CD4-positive, alpha-beta T cell treated with Interferon alpha-2 for 1 hour (primary cell): ENCODE results near the gene VOPP1.
A peak's percentile ranks its signal among the peaks of the same experiment; 100 is the strongest.

ENCODE experiments used
- DNase-seq, 2 donors: peaks; one replicate each; pipeline ENCODE4 v3.0.0-alpha.2; 2020 to 2022

VOPP1 gene

GRCh38 chr7:55458351-55458750 lies 114.0 kb downstream of the VOPP1 start:
- DNase-seq: no peak

- DNase-seq: no peak
Observed at GRCh38 chr7:55457801-55458200, 114.5 kb downstream of the VOPP1 start.

- no peak for DNase-seq
Observed at GRCh38 chr7:55452971-55453370, 119.3 kb downstream of the VOPP1 start.

- no peak for DNase-seq
Observed at GRCh38 chr7:55449992-55450535, 122.2 kb downstream of the VOPP1 start.

DNA sequence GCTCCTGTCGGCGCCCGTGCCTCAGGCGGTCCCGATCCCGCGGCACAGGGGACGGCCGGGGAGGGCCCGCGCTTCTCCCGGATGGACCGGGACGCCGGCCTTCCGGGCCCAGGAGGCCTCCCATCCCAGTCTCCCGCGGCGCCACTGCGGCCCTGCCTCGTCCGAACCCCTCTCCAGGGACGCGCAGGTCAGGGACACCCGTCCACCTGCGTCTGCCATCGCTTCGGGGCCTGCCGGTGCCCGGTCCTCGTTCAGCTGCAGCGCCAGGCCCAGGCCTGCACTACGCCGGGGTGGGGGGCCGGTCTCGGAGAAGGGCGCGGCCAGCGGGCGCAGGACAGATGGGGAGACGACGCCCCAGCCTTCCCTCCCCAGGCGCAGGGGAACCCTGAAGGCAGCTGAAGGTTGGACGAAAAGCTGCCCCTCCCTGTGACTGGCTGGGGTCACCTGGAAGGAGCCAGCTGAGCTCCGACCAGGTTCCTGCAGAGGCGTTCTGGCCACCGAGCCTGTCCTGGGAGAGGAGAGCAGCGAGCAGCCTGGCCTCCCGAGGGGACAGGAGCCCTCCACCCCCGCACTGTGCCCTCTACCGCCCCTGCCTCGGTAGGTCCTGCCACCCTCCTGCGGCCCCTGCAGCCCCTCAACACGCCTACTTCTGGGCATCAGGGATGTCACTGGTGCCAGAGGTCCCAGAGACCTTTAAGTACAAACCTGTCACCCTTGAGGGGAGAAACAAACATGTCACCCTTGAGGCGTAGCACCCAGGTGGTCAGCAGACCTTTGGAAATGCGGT lies 122.9 kb downstream of the VOPP1 start:
- no peak for DNase-seq

GRCh38 chr7:55448526-55448925 lies 123.8 kb downstream of the VOPP1 start:
- no peak for DNase-seq

GRCh38 chr7:55444786-55445185 lies 127.5 kb downstream of the VOPP1 start:
- no peak for DNase-seq

DNA sequence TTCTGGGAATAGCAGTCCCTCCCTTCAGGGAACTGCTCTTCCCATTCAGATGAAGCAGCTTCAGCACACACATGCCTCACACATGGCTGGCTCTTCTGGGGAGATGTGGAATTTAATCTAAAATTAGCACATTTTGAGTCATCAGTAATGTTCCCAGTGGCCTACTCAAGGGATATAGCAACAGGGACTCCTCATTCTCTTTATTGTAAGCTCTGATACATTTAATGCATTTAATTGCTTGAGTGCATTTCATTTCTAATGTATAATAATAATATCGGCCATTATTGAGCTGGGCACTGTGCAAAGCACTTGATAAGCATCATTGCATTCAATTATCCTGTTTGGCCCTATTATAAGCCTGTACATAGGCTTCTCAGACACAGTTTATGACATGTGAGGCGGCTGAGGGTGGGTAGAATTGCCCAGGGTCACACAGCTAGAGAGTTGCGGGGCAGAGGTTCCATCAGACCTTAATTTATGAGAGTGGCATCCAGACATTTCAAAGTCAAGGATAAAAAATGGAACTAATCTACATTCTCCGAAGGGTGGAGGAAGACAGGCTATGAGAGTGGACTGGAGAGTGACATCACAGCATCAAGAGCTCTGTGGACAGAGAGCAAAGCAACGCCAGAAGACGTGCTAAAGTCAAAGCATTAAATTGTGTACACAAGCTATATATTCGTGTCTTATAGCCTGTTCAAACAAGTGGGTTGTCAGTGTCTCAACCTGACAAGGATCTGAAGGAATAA lies 130.4 kb downstream of the VOPP1 start:
- no peak for DNase-seq

GRCh38 chr7:55441002-55441401 lies 131.3 kb downstream of the VOPP1 start:
- DNase-seq: no peak

DNA sequence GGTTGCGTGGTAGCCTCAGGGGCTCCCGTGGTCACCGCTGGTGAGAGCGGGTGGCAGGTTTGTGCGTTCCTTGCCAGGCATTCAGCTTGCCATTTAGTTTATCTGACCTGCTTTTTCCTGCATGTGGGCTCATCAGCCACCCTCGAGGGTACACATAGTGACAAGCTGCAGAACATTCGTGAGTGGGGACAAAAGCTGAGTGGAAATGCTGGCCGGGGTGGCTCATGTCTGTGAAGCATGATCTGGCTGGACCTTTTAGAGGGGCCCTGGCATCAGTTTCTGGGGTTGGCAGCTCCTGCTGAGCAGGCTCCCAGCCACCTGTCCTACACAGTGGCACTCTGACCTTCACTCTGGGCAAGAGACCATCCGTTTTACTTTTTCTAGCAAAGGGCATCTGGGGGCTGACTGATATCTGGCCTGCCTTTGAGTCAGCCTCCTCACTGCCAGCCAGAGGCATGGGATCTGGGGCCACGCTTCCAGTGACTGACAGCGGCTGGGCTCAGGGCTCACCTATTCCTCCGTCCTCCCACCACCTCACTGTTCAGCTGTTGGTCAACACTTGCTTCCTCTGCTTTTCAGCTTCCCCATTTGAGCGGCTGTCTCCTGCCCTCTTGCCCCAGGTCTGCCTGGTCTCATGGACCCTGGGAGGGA lies 132.1 kb downstream of the VOPP1 start:
- no peak for DNase-seq

DNA sequence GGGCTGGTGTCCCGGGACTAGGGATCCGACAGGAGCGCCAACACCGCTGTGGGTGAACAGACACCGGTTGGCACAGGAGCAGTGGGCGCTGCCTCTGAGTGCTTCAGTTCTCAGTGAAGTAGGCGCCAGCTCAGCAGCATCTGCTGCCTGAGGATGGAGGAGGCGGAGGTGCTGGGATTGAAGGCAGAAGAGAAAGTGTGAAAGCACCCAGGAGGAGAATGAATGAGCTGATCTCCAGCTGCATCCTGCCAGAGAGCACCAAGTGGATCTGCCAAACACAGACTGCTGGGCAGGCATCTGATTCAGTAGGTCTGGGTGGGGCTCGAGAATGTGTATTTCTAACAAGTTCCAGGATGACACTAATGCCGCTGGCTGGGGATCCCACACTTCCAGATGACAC lies 132.7 kb downstream of the VOPP1 start:
- DNase-seq: no peak

GRCh38 chr7:55438757-55439525 lies 133.4 kb downstream of the VOPP1 start:
- no peak for DNase-seq

- DNase-seq: no peak
Observed at GRCh38 chr7:55438085-55438756, 134.1 kb downstream of the VOPP1 start.

DNA sequence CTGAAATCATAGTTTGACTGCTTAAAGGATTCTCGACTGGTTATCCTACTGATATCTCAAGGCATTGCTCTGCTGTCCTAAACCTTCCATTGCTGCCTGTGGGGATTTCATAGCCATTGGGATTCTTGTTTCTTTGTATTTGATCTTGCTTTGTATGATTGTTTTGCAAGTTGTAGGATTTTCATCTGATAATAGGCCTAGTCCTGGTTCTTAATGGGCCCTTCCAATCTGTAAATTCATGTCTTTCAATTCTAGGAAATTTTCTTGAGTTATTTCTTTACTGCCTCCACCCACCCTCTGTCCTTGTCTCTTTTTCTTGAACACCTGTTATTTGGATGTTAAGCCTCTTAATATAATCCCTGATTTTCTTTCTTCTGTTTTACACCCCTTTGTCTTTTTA lies 134.9 kb downstream of the VOPP1 start:
- no peak for DNase-seq

GRCh38 chr7:55436457-55436856 lies 135.8 kb downstream of the VOPP1 start:
- DNase-seq: no peak

DNA sequence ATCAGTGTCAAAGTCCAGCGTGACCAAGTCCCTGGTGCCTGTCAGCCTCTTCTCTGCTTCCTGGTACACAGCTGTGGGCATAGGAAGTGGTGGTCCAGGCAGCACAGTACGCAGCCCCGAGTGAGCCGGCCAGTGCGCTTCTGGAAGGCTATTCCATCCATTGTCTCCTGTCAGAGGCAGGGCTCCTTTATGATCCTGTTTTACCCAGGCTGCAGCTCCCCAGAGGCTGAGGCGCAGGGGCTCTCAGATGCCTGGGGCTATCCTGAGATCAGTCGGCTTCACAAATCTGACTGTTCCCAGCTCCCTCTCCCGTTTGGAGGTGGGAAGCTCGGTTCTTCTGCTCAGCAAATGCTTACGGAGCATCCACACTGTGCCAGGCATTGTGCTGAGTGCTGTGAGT lies 136.8 kb downstream of the VOPP1 start:
- DNase-seq: no peak

DNA sequence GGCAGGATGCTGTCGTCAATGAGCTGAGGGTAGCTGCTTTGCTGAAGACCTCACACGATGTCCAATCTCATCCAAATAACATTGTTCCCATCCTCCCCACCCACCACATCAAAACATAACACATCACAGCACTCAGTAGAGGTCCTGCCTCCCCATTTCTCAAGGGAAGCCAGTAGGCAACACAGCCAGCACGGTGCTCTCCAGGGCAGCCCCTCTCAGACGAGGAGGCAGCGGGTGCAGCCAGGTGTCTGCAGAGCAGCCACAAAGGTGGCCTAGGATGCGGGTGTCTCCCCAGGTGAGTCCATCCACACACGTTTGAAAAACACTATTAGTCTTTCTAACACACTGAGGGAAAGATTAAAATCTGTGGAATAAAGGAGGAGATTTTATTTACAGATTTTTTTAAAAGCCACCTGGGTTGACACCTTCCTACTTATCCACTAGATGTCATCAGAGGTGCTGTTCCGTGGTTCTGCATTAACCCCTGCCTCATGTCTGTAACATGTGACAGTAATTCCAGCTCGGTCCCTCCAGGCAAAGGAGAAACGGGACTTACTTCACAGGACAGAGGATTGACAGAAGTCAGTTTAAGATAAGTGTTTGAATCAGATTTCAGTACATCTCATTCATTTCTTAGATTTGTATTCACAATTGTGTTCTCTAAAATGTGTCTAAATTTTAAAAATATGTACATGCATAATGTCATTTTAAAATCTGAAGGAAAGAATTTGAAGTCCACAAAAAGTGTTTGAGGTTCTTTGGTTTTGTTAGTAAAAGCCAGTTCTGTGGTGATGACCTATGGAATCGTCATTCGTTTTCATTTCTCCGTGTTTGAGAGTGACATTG lies 139.1 kb downstream of the VOPP1 start:
- DNase-seq: peak in 1 of 2 donors; percentile 46

GRCh38 chr7:55432506-55432905 lies 139.8 kb downstream of the VOPP1 start:
- DNase-seq: no peak

- DNase-seq: no peak
Observed at GRCh38 chr7:55431898-55432297, 140.4 kb downstream of the VOPP1 start.

DNA sequence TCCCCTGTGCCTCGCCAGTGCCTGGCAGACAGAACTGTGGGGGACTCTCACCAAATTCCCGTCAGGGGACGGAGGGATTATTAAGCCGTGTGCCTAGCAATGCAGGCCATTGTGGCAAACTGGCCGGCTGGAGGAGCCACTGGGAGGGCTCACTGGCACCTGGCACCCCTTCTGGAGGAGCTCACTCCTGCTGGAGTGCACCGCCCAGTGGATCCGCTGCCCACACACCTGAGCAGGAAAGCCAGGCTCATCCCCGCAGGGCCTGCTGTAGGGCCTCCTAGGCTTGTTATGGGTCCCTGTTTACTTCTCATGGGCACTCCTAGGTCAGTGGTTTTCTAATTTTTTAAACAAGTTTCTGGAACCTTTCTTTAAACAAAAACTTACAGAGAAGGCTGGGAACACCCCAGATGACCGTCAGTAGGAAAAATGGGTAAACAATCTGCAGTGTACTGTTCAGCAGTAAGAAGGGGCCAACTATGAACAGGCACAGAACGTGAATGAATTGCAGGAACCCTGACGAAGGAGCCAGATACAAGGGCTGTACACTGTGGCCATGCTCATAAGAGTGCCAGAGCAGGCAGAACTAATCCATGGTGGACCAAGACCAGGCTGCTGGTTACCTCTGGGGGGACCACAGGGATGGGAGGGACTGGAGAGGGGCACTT lies 142.3 kb downstream of the VOPP1 start:
- DNase-seq: no peak

DNA sequence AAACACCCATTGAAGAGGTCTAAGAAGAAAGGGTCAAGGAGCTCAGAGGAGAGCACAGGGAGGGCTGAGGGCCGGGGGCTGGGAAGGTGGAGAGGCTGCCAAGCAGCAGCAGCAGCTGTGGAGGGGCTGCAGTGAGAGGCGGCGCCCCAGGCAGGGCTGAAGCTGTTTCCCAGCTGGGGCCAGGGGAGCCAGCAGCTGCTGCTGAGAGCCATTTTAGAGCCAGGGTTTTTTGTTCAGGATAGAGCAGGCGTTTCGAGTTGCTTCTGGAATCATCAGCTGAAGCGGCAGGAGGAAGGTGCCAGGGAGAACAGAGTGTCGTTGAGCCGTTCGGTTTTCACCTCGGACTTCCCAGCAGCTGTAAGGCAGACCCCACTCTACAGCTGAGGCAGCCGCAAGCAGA lies 144.5 kb downstream of the VOPP1 start:
- DNase-seq: no peak
